Nephron (organoid): ENCODE results near the gene MMP11.
A peak's percentile ranks its signal among the peaks of the same experiment; 100 is the strongest.

Source experiments
- H3K27ac Mint-ChIP-seq, 3 experiments: 2 replicates each; pipeline ENCODE4 v1.8.0; 2020; ENCODE audit warnings: mixed read lengths in 3 of 3, mild to moderate bottlenecking in 2 of 3, moderate library complexity in 1 of 3
- H3K27me3 Mint-ChIP-seq: 2 replicates; pipeline ENCODE4 v1.8.0; 2021; ENCODE audit warnings: low read depth, mild to moderate bottlenecking, moderate library complexity, mixed read lengths
- H3K36me3 Mint-ChIP-seq: 2 replicates; pipeline ENCODE4 v1.8.0; 2020; ENCODE audit warnings: low read depth, mixed read lengths
- H3K4me1 Mint-ChIP-seq: 2 replicates; pipeline ENCODE4 v1.8.0; 2020; ENCODE audit warnings: mixed read lengths
- H3K4me3 Mint-ChIP-seq, 3 experiments: 2 replicates each; pipeline ENCODE4 v1.8.0; 2020; ENCODE audit warnings: mild to moderate bottlenecking in 3 of 3, mixed read lengths in 3 of 3, moderate library complexity in 2 of 3
- H3K9me3 Mint-ChIP-seq: 2 replicates; pipeline ENCODE4 v1.8.0; 2020; ENCODE audit warnings: mixed read lengths
- CTCF ChIP-seq, 3 experiments: fragments of 200-600 bp; sonication (generic); IDR thresholded peaks; one replicate each; pipeline ENCODE4 v1.5.0; 2021; ENCODE audit warnings: antibody characterized with exemption in 3 of 3; ENCODE audit not compliant: unreplicated experiment in 3 of 3

Gene MMP11

GRCh38 chr22:23762842-23763578 lies 9.6 kb upstream of the MMP11 start, which contains the start of gene C22orf15:
C22orf15 (plus strand) TSS chr22:23762990; CDS start chr22:23763307, 317 bp downstream.
- Mint-ChIP-seq H3K27me3 (no peaks in the 10 kb centered on the region), H3K36me3 (no peaks in the 10 kb centered on the region), H3K4me3 (peak within 1 kb of the TSS; percentile 33 to 73 (median 67)), H3K9me3 (no peaks in the 10 kb centered on the region), H3K4me1 (peaks cover 21% of the 10 kb centered on the region), H3K27ac (peak within 1 kb of the TSS; percentile 33 to 81 (median 70))
- TF ChIP-seq CTCF (IDR thresholded peaks at IDR 0.05; ENCODE audit: unreplicated experiment in 3 of 3), result no peak

- H3K27me3 Mint-ChIP-seq, result no peaks in the 10 kb centered on the region
- peak overlapping the region; percentile 33 to 70 (median 39) for H3K27ac Mint-ChIP-seq
- no peaks in the 10 kb centered on the region for H3K9me3 Mint-ChIP-seq
- no peak for TF ChIP-seq CTCF (IDR thresholded peaks at IDR 0.05; ENCODE audit: unreplicated experiment in 3 of 3)
- H3K4me1 Mint-ChIP-seq, result peaks cover 21% of the 10 kb centered on the region
- H3K36me3 Mint-ChIP-seq, result no peaks in the 10 kb centered on the region
- H3K4me3 Mint-ChIP-seq, result peak overlapping the region in 2 of 3 experiments; percentile 67 to 73
Measured at GRCh38 chr22:23763579-23763945, 9.1 kb upstream of the MMP11 start.

- no peaks in the 10 kb centered on the region for H3K27me3 Mint-ChIP-seq
- TF ChIP-seq CTCF (IDR thresholded peaks at IDR 0.05; ENCODE audit: unreplicated experiment in 3 of 3), result no peak
- no peaks in the 10 kb centered on the region for H3K36me3 Mint-ChIP-seq
- peak overlapping the region; percentile 33 to 70 (median 39) for H3K27ac Mint-ChIP-seq
- peaks cover 21% of the 10 kb centered on the region for H3K4me1 Mint-ChIP-seq
- H3K4me3 Mint-ChIP-seq, result peak overlapping the region in 2 of 3 experiments; percentile 67 to 73
- H3K9me3 Mint-ChIP-seq, result no peaks in the 10 kb centered on the region
Measured at GRCh38 chr22:23763954-23764353, 8.7 kb upstream of the MMP11 start.

- H3K36me3 Mint-ChIP-seq, result no peaks in the 10 kb centered on the region
- H3K9me3 Mint-ChIP-seq, result no peaks in the 10 kb centered on the region
- peak overlapping the region; percentile 56 to 60 (median 57) for H3K4me3 Mint-ChIP-seq
- H3K4me1 Mint-ChIP-seq, result peaks cover 29% of the 10 kb centered on the region
- no peaks in the 10 kb centered on the region for H3K27me3 Mint-ChIP-seq
- no peak overlapping the region for H3K27ac Mint-ChIP-seq
- no peak for TF ChIP-seq CTCF (IDR thresholded peaks at IDR 0.05; ENCODE audit: unreplicated experiment in 3 of 3)
Measured at GRCh38 chr22:23764899-23765881, 7.5 kb upstream of the MMP11 start.

- H3K27ac Mint-ChIP-seq, result peak overlapping the region in 1 of 3 experiments; percentile 48
- no peaks in the 10 kb centered on the region for H3K27me3 Mint-ChIP-seq
- TF ChIP-seq CTCF (IDR thresholded peaks at IDR 0.05; ENCODE audit: unreplicated experiment in 3 of 3), result no peak
- H3K4me3 Mint-ChIP-seq, result peak overlapping the region; percentile 79 to 91 (median 90)
- H3K9me3 Mint-ChIP-seq, result no peaks in the 10 kb centered on the region
- H3K4me1 Mint-ChIP-seq, result peaks cover 34% of the 10 kb centered on the region
- no peaks in the 10 kb centered on the region for H3K36me3 Mint-ChIP-seq
Measured at GRCh38 chr22:23767303-23767672, 5.4 kb upstream of the MMP11 start.
